OCI-LY1 (cell line): ENCODE data around the gene SOBP.

Source experiments
- H2AFZ ChIP-seq: fragments of 200-600 bp; sonication (generic), shearing (Covaris generic); 2 replicates; pipeline ENCODE4 v1.6.0; 2014; ENCODE audit warnings: antibody characterized with exemption, mild to moderate bottlenecking, low read length
- H3F3A ChIP-seq: fragments of 200-600 bp; sonication (generic), shearing (Covaris generic); 2 replicates; pipeline ENCODE4 v1.6.0; 2014; ENCODE audit warnings: mild to moderate bottlenecking, antibody characterized with exemption, low read length, moderate library complexity; ENCODE audit not compliant: insufficient read depth
- H3K27ac ChIP-seq: fragments of 200-600 bp; sonication (generic); 2 replicates; pipeline ENCODE4 v1.5.1; 2014; ENCODE audit warnings: low read length, mixed run types, mild to moderate bottlenecking, low read depth; ENCODE audit not compliant: poor library complexity, severe bottlenecking
- H3K27me3 ChIP-seq: fragments of 200-600 bp; sonication (generic); 2 replicates; pipeline ENCODE4 v1.6.0; 2014; ENCODE audit warnings: antibody characterized with exemption, mild to moderate bottlenecking, low read length, moderate library complexity; ENCODE audit not compliant: insufficient read depth
- H3K36me3 ChIP-seq: fragments of 200-600 bp; sonication (generic); 2 replicates; pipeline ENCODE4 v1.6.1; 2014; ENCODE audit warnings: mild to moderate bottlenecking, antibody characterized with exemption, low read length, moderate library complexity, mixed read lengths; ENCODE audit not compliant: insufficient read depth
- H3K4me1 ChIP-seq: fragments of 200-600 bp; sonication (generic); 2 replicates; pipeline ENCODE4 v1.5.1; 2014; ENCODE audit warnings: mild to moderate bottlenecking, low read length, moderate library complexity; ENCODE audit not compliant: insufficient read depth, severe bottlenecking
- H3K4me2 ChIP-seq: fragments of 200-600 bp; sonication (generic), shearing (Covaris generic); 2 replicates; pipeline ENCODE4 v1.6.1; 2014; ENCODE audit warnings: low read length
- H3K4me3 ChIP-seq: fragments of 200-600 bp; sonication (generic); 2 replicates; pipeline ENCODE4 v1.5.1; 2014; ENCODE audit warnings: low read length, low read depth, mild to moderate bottlenecking, mixed read lengths; ENCODE audit not compliant: poor library complexity, severe bottlenecking
- H3K79me2 ChIP-seq: fragments of 200-600 bp; shearing (Covaris generic); 2 replicates; pipeline ENCODE4 v1.6.1; 2016; ENCODE audit warnings: mixed run types, low read length, mixed read lengths; ENCODE audit not compliant: insufficient read depth
- H3K9ac ChIP-seq: fragments of 200-600 bp; sonication (generic), shearing (Covaris generic); 2 replicates; pipeline ENCODE4 v1.6.1; 2014; ENCODE audit warnings: mild to moderate bottlenecking, low read length, mixed read lengths
- H3K9me2 ChIP-seq: fragments of 200-600 bp; sonication (generic), shearing (Covaris generic); 2 replicates; pipeline ENCODE4 v1.6.1; 2014; ENCODE audit warnings: low read depth, mild to moderate bottlenecking, low read length, mixed read lengths
- H3K9me3 ChIP-seq: fragments of 200-600 bp; shearing (Covaris generic); 2 replicates; pipeline ENCODE4 v1.6.1; 2014; ENCODE audit warnings: low read length, mixed read lengths
- H4K20me1 ChIP-seq: fragments of 200-600 bp; sonication (generic), shearing (Covaris generic); 2 replicates; pipeline ENCODE4 v1.6.0; 2016; ENCODE audit warnings: mild to moderate bottlenecking, low read length; ENCODE audit not compliant: insufficient read depth
- CTCF ChIP-seq: fragments of 200-600 bp; sonication (generic), shearing (Covaris generic); IDR thresholded peaks from 2 replicates; pipeline ENCODE4 v1.5.1; 2017; ENCODE audit warnings: mild to moderate bottlenecking, antibody characterized with exemption, low read length, moderate library complexity, mixed read lengths
- EZH2 ChIP-seq: fragments of 200-600 bp; sonication (generic), shearing (Covaris generic); IDR thresholded peaks from 2 replicates; pipeline ENCODE4 v1.8.0; 2017; ENCODE audit warnings: borderline replicate concordance, mixed run types, mild to moderate bottlenecking, antibody characterized with exemption, low read length, moderate library complexity, mixed read lengths

Gene SOBP

GRCh38 chr6:107542192-107542668 is 52.3 kb downstream of the SOBP start:
- no peak overlapping the region for H2AFZ ChIP-seq
- H3K4me2 ChIP-seq: no peak overlapping the region

GRCh38 chr6:107543088-107543487 is 53.2 kb downstream of the SOBP start:
- H4K20me1 ChIP-seq: no peaks in the 10 kb centered on the region
- peaks cover 25% of the 10 kb centered on the region for H3K4me1 ChIP-seq
- no peak overlapping the region for H3K9ac ChIP-seq
- no peaks in the 10 kb centered on the region for H3F3A ChIP-seq
- no peaks in the 10 kb centered on the region for H3K27me3 ChIP-seq
- H2AFZ ChIP-seq: no peak overlapping the region
- no peak overlapping the region for H3K4me3 ChIP-seq
- no peak for TF ChIP-seq EZH2
- no peak for TF ChIP-seq CTCF
- H3K9me2 ChIP-seq: no peaks in the 10 kb centered on the region
- no peak overlapping the region for H3K27ac ChIP-seq
- H3K36me3 ChIP-seq: peaks cover 79% of the 10 kb centered on the region
- H3K79me2 ChIP-seq: 0 out of 2 replicates have a peak, but pooled peaks cover 5% of the 10 kb centered on the region
- no peak overlapping the region for H3K4me2 ChIP-seq
- H3K9me3 ChIP-seq: no peaks in the 10 kb centered on the region

More at GRCh38 chr6:107542192-107542668, 52.3 kb downstream of the SOBP start:
- no peaks in the 10 kb centered on the region for H3K9me2 ChIP-seq
- H3K4me1 ChIP-seq: peaks cover 34% of the 10 kb centered on the region
- no peak overlapping the region for H3K4me3 ChIP-seq
- H3F3A ChIP-seq: no peaks in the 10 kb centered on the region
- peaks cover 80% of the 10 kb centered on the region for H3K36me3 ChIP-seq
- H3K9me3 ChIP-seq: no peaks in the 10 kb centered on the region
- H3K9ac ChIP-seq: no peak overlapping the region
- TF ChIP-seq EZH2 (no peak), CTCF (no peak)
- H4K20me1 ChIP-seq: no peaks in the 10 kb centered on the region
- H3K27ac ChIP-seq: no peak overlapping the region
- H3K79me2 ChIP-seq: 0 out of 2 replicates have a peak, but pooled peaks cover 5% of the 10 kb centered on the region
- no peaks in the 10 kb centered on the region for H3K27me3 ChIP-seq

GRCh38 chr6:107543567-107543966 is 53.6 kb downstream of the SOBP start:
- TF ChIP-seq CTCF: no peak
- no peak for TF ChIP-seq EZH2
- Histone ChIP-seq H3K4me1 (peaks cover 22% of the 10 kb centered on the region), H4K20me1 (no peaks in the 10 kb centered on the region), H3K4me2 (no peak overlapping the region), H3K9me2 (no peaks in the 10 kb centered on the region), H3K27me3 (no peaks in the 10 kb centered on the region), H3K27ac (no peak overlapping the region), H3K9me3 (no peaks in the 10 kb centered on the region), H3K9ac (no peak overlapping the region), H3K79me2 (0 out of 2 replicates have a peak, but pooled peaks cover 5% of the 10 kb centered on the region), H2AFZ (no peak overlapping the region), H3K4me3 (no peak overlapping the region), H3K36me3 (peaks cover 74% of the 10 kb centered on the region), H3F3A (no peaks in the 10 kb centered on the region)
